Measurements from ENCODE around the gene PEX11G. TPM values are rescaled to one million over a fixed set of nuclear protein-coding genes. Genes with fewer than 3 reads are reported as not detected.
A peak's percentile ranks its signal among the peaks of the same experiment; 100 is the strongest.

PEX11G gene
- total and polyA plus RNA-seq, 2 experiments from 2014 or later = 4.0 to 6.2 TPM

DNA sequence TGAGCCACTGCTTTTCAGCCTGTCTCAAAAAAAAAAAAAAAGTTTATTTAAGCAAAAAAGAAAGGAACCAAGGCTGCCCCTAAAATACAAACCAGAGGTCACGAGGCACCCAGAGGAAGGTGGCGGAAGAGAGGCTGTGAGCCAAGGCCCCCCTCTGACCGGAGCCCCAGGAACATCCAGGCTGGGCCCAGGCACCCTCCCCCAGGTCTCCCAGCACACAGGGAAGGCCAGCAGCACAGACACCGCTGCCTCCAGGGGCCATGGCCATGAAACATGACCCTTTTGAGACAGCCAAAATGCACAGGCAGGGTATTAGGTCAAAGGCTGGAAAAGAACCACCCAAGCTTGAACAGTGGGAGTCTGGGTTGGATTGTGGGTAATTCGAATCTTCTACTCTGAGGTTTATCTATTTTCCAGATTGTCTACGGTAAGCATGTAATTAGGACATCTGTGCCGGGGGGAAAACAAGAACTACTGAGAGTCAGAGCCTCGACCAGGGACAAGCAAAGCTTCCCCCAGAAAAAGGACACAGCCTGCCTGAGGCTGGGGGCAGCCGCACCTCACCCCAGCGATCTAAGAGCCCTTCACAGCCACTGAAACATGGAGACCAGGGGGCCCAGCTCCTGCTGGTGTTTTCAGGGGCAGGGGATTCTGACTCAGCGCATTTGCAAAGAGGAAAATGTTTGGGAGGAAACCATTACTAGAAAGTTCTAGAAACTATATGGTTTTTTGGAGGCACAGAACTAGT lies 8.4 kb downstream of the PEX11G start:
- 81 to 82% methylated on average over 11 of the region's 11 CpGs for WGBS, 2 experiments (ENCODE audit: low coverage in 1 of 2, low lambda C conversion rate in 2 of 2, missing lambda C conversion rate in 2 of 2)

GRCh38 chr19:7478843-7479227 lies 10.0 kb downstream of the PEX11G start:
- peak overlapping the region; percentile 18; the same call in 1 of the 2 replicates for H3K27ac ChIP-seq
- H3K9me3 ChIP-seq (ENCODE audit: low read depth) = no peaks in the 10 kb centered on the region
- H4K20me1 ChIP-seq (ENCODE audit: insufficient read depth) = no peaks in the 10 kb centered on the region
- in situ Hi-C loops (cut with MboI) = no loop called here
- H3K9me2 ChIP-seq (ENCODE audit: insufficient read depth) = no peaks in the 10 kb centered on the region
- TF ChIP-seq EZH2 (IDR thresholded peaks at IDR 0.05; ENCODE audit: insufficient read depth, poor library complexity, severe bottlenecking) (no peak), EZH2phosphoT487 (IDR thresholded peaks at IDR 0.05; ENCODE audit: insufficient read depth, low read depth) (no peak)
- H3K36me3 ChIP-seq (ENCODE audit: low read depth) = no peaks in the 10 kb centered on the region
- H3K27me3 ChIP-seq (replicated peaks; ENCODE audit: insufficient read depth) = no peaks in the 10 kb centered on the region
- WGBS, 2 experiments (ENCODE audit: low coverage in 1 of 2, low lambda C conversion rate in 2 of 2, missing lambda C conversion rate in 2 of 2) = 87 to 88% methylated on average over 6 to 9 of the region's 9 CpGs
- H3F3A ChIP-seq (ENCODE audit: insufficient read depth) = no peaks in the 10 kb centered on the region
- no peak overlapping the region for H2AFZ ChIP-seq
- no peak overlapping the region for H3K4me2 ChIP-seq (ENCODE audit: unreplicated experiment)
- no peaks in the 10 kb centered on the region for H3K79me2 ChIP-seq (ENCODE audit: insufficient read depth)
- DNase-seq = no peak
- peaks cover 13% of the 10 kb centered on the region for H3K4me1 ChIP-seq (ENCODE audit: insufficient read depth)
- H3K4me3 ChIP-seq = no peak overlapping the region
- no peak overlapping the region for H3K9ac ChIP-seq

More for the DNA sequence above, 8.4 kb downstream of the PEX11G start:
- Histone ChIP-seq H3K36me3 (ENCODE audit: low read depth) (no peaks in the 10 kb centered on the region), H3K27me3 (replicated peaks; ENCODE audit: insufficient read depth) (no peaks in the 10 kb centered on the region), H3K9me2 (ENCODE audit: insufficient read depth) (no peaks in the 10 kb centered on the region), H3F3A (ENCODE audit: insufficient read depth) (no peaks in the 10 kb centered on the region), H3K27ac (no peak overlapping the region), H3K79me2 (ENCODE audit: insufficient read depth) (no peaks in the 10 kb centered on the region), H3K9me3 (ENCODE audit: low read depth) (no peaks in the 10 kb centered on the region), H3K9ac (no peak overlapping the region), H3K4me3 (no peak overlapping the region), H2AFZ (no peak overlapping the region), H4K20me1 (ENCODE audit: insufficient read depth) (no peaks in the 10 kb centered on the region), H3K4me1 (ENCODE audit: insufficient read depth) (peaks cover 13% of the 10 kb centered on the region), H3K4me2 (ENCODE audit: unreplicated experiment) (no peak overlapping the region)
- TF ChIP-seq EZH2 (IDR thresholded peaks at IDR 0.05; ENCODE audit: insufficient read depth, poor library complexity, severe bottlenecking) (no peak), EZH2phosphoT487 (IDR thresholded peaks at IDR 0.05; ENCODE audit: insufficient read depth, low read depth) (no peak)
- in situ Hi-C loops (cut with MboI) = no loop called here
- DNase-seq = no peak

- peaks cover 13% of the 10 kb centered on the region for H3K4me1 ChIP-seq (ENCODE audit: insufficient read depth)
- H3K9me3 ChIP-seq (ENCODE audit: low read depth) = no peaks in the 10 kb centered on the region
- no peak overlapping the region for H3K4me2 ChIP-seq (ENCODE audit: unreplicated experiment)
- H3K9ac ChIP-seq = no peak overlapping the region
- no peaks in the 10 kb centered on the region for H3K27me3 ChIP-seq (replicated peaks; ENCODE audit: insufficient read depth)
- in situ Hi-C loops (cut with MboI) = no loop called here
- H3K36me3 ChIP-seq (ENCODE audit: low read depth) = no peaks in the 10 kb centered on the region
- no peaks in the 10 kb centered on the region for H4K20me1 ChIP-seq (ENCODE audit: insufficient read depth)
- H3K9me2 ChIP-seq (ENCODE audit: insufficient read depth) = no peaks in the 10 kb centered on the region
- no peak overlapping the region for H3K4me3 ChIP-seq
- no peaks in the 10 kb centered on the region for H3F3A ChIP-seq (ENCODE audit: insufficient read depth)
- WGBS, 2 experiments (ENCODE audit: low coverage in 1 of 2, low lambda C conversion rate in 2 of 2, missing lambda C conversion rate in 2 of 2) = 74 to 75% methylated on average over 22 to 26 of the region's 26 CpGs
- no peak overlapping the region for H3K27ac ChIP-seq
- H3K79me2 ChIP-seq (ENCODE audit: insufficient read depth) = no peaks in the 10 kb centered on the region
- peak; percentile 16 for DNase-seq
- no peak for TF ChIP-seq EZH2 (IDR thresholded peaks at IDR 0.05; ENCODE audit: insufficient read depth, poor library complexity, severe bottlenecking)
- TF ChIP-seq EZH2phosphoT487 (IDR thresholded peaks at IDR 0.05; ENCODE audit: insufficient read depth, low read depth) = no peak
- H2AFZ ChIP-seq = no peak overlapping the region
Observed at GRCh38 chr19:7478173-7478842, 10.5 kb downstream of the PEX11G start.

DNA sequence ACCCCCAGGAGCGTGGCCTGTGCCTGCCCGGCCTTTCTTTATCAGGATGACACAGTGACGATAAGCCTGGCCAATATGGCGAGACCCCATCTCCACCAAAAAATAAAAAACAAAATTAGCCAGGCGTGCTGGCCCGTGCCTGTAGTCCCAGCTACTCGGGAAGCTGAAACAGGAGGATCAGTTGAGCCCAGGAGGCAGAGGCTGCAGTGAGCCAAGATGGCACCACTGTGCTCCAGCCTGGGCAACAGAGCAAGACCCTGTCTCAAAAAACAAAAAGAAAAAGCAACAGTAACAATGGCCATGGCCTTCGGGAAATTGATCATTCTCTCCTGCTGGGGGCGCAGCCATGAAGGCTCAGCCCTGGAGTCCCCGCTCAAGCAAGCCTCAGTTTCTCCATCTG lies 11.1 kb downstream of the PEX11G start:
- no peaks in the 10 kb centered on the region for H4K20me1 ChIP-seq (ENCODE audit: insufficient read depth)
- WGBS, 2 experiments (ENCODE audit: low coverage in 1 of 2, low lambda C conversion rate in 2 of 2, missing lambda C conversion rate in 2 of 2) = 87 to 88% methylated on average over 10 of the region's 10 CpGs
- no peaks in the 10 kb centered on the region for H3F3A ChIP-seq (ENCODE audit: insufficient read depth)
- H2AFZ ChIP-seq = no peak overlapping the region
- in situ Hi-C loops (cut with MboI) = no loop called here
- H3K27me3 ChIP-seq (replicated peaks; ENCODE audit: insufficient read depth) = no peaks in the 10 kb centered on the region
- H3K79me2 ChIP-seq (ENCODE audit: insufficient read depth) = no peaks in the 10 kb centered on the region
- H3K9me2 ChIP-seq (ENCODE audit: insufficient read depth) = no peaks in the 10 kb centered on the region
- peaks cover 13% of the 10 kb centered on the region for H3K4me1 ChIP-seq (ENCODE audit: insufficient read depth)
- no peak for TF ChIP-seq EZH2phosphoT487 (IDR thresholded peaks at IDR 0.05; ENCODE audit: insufficient read depth, low read depth)
- TF ChIP-seq EZH2 (IDR thresholded peaks at IDR 0.05; ENCODE audit: insufficient read depth, poor library complexity, severe bottlenecking) = no peak
- H3K36me3 ChIP-seq (ENCODE audit: low read depth) = no peaks in the 10 kb centered on the region
- H3K4me2 ChIP-seq (ENCODE audit: unreplicated experiment) = no peak overlapping the region
- no peak overlapping the region for H3K27ac ChIP-seq
- H3K4me3 ChIP-seq = no peak overlapping the region
- no peak overlapping the region for H3K9ac ChIP-seq
- DNase-seq = no peak
- H3K9me3 ChIP-seq (ENCODE audit: low read depth) = no peaks in the 10 kb centered on the region
